ENCODE results near the gene SLC7A11.

SLC7A11 gene

DNA sequence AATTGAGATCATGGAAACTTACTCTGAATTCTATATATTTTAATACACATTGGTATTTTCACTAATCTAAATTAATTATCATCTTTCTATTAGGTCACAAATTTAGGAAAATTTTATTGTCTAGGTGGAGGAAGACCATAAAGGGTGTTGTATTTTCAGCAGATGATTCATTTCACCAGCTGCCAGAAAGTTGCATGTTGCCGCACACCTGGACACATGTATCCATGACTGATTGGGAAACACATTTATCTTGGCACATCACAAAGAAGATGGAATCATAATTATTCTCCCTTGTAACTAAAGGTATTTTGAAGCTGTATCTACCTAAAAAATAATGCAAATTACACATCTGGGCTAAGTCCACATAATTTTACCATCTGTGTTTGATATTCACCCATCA lies 33.1 kb downstream of the SLC7A11 start:
- Histone ChIP-seq H3K4me1 (no peaks in the 10 kb centered on the region), H3K27ac (no peak overlapping the region), H3K4me3 (no peak overlapping the region), H3K27me3 (no peaks in the 10 kb centered on the region), H3K36me3 (no peaks in the 10 kb centered on the region), H3K9me3 (no peaks in the 10 kb centered on the region)
- TF ChIP-seq, protein P1, sequence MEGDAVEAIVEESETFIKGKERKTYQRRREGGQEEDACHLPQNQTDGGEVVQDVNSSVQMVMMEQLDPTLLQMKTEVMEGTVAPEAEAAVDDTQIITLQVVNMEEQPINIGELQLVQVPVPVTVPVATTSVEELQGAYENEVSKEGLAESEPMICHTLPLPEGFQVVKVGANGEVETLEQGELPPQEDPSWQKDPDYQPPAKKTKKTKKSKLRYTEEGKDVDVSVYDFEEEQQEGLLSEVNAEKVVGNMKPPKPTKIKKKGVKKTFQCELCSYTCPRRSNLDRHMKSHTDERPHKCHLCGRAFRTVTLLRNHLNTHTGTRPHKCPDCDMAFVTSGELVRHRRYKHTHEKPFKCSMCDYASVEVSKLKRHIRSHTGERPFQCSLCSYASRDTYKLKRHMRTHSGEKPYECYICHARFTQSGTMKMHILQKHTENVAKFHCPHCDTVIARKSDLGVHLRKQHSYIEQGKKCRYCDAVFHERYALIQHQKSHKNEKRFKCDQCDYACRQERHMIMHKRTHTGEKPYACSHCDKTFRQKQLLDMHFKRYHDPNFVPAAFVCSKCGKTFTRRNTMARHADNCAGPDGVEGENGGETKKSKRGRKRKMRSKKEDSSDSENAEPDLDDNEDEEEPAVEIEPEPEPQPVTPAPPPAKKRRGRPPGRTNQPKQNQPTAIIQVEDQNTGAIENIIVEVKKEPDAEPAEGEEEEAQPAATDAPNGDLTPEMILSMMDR (IDR thresholded peaks at IDR 0.05): no peak
- DNase-seq: no peak
- intact Hi-C loops (cut with DNase I; ENCODE audit: low total_unique reads): no loop called here

DNA sequence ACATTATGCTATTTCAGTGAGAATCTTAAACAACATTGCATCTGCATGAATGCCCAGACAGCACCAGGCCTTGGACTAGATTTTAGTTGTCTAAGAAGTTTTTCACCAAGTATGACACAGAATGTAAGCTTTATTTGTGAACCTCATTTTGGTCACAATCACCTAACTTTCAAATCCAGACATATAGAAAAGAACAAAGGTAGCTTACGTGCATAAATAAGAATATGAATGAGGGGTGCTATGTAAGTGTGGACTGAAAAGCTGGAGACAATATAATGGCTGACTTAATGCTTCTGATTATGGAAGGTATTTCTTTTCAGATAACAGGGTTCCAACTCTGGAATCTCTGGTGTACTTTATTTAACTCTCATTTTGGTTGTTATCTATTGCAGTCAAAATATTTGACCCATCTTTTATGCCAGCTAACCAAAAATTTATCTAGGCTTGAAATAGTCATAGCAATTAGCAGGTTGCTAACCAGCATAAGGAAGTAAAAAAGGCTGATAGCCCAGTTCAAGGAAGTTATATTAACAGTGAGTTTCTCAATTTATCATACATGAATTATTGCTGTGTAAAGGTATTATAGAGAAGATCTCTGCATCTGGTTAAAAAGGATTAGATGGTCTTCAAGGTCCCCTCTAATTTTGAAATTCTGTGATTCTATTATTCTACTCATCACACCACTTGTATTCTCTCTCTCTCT lies 36.5 kb downstream of the SLC7A11 start:
- H3K4me3 ChIP-seq: no peak overlapping the region
- H3K9me3 ChIP-seq: no peaks in the 10 kb centered on the region
- H3K36me3 ChIP-seq: no peaks in the 10 kb centered on the region
- DNase-seq: no peak
- H3K27me3 ChIP-seq: no peaks in the 10 kb centered on the region
- H3K27ac ChIP-seq: no peak overlapping the region
- intact Hi-C loops (cut with DNase I; ENCODE audit: low total_unique reads): no loop called here
- TF ChIP-seq, protein P1 (IDR thresholded peaks at IDR 0.05): no peak
- no peaks in the 10 kb centered on the region for H3K4me1 ChIP-seq

DNA sequence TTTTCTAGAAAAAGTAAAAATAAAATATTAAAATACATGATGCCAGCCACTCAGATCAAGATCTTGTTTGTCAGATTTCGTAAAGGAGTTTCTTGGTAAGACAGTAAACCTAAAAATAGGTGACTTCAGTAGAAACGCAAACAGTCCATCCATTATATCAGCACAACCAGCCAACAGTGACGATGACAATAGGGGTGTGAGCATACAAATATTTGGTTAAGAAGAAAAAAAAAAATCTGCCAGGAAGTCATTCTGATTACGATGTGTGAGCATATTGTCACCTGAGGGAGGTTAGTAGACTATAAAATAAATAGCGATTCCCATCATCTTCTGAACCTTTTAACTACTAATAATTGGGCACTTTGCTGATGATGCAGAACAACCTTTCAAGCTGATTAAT lies 37.6 kb downstream of the SLC7A11 start:
- H3K4me3 ChIP-seq: no peak overlapping the region
- intact Hi-C loops (cut with DNase I; ENCODE audit: low total_unique reads): no loop called here
- H3K27ac ChIP-seq: no peak overlapping the region
- DNase-seq: no peak
- no peaks in the 10 kb centered on the region for H3K4me1 ChIP-seq
- H3K9me3 ChIP-seq: no peaks in the 10 kb centered on the region
- no peaks in the 10 kb centered on the region for H3K36me3 ChIP-seq
- H3K27me3 ChIP-seq: no peaks in the 10 kb centered on the region
- TF ChIP-seq, protein P1 (IDR thresholded peaks at IDR 0.05): no peak

DNA sequence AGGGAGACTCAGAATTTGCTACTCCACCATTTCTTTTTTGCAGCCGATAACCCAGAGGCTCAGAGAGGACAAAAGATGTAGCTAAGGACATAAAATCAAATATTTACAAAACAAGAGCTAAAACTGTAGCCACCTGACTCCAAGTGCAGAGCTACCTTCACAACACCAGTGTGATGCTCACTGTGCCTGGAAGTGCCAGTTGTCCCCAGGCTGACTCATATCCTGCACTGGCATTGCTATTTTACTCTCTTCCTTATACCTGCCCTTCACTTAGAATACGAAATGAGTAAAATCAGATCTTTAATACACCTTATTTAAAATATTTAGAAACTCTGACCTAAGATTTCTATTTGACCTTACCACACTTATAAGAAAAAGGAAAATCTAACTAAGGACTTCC lies 39.5 kb downstream of the SLC7A11 start:
- no peak for DNase-seq
- TF ChIP-seq, protein P1 (IDR thresholded peaks at IDR 0.05): no peak
- intact Hi-C loops (cut with DNase I; ENCODE audit: low total_unique reads): no loop called here
- Histone ChIP-seq H3K27ac (no peak overlapping the region), H3K36me3 (no peaks in the 10 kb centered on the region), H3K27me3 (no peaks in the 10 kb centered on the region), H3K4me3 (no peak overlapping the region), H3K4me1 (no peaks in the 10 kb centered on the region), H3K9me3 (no peaks in the 10 kb centered on the region)

DNA sequence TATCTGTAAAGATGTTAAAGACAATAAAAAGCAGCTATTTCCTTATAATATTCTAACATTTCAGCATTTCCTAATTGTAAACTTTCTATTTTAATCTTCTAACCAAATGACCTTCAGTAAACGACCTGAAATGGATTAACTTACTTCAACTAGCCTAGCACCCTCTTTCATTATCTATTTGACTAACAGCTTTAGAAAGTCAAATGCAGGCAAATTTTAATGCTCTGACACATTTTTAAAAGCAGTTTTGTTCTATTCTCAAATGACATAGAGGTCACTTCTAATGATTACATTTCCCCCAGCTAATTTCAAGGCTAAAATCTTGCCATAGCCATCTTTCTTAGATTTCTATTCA lies 41.9 kb downstream of the SLC7A11 start:
- Histone ChIP-seq H3K36me3 (no peaks in the 10 kb centered on the region), H3K9me3 (no peaks in the 10 kb centered on the region), H3K4me1 (no peaks in the 10 kb centered on the region), H3K27ac (no peak overlapping the region), H3K4me3 (no peak overlapping the region), H3K27me3 (no peaks in the 10 kb centered on the region)
- intact Hi-C loops (cut with DNase I; ENCODE audit: low total_unique reads): no loop called here
- TF ChIP-seq, protein P1 (IDR thresholded peaks at IDR 0.05): no peak
- DNase-seq: no peak
